SK-N-MC (cell line): ENCODE measurements around the gene ATP13A4.

Experiments
- EZH2 ChIP-seq: fragments of 200-600 bp; sonication (generic); IDR thresholded peaks from one replicate; pipeline ENCODE4 v1.6.1; 2017; ENCODE audit warnings: antibody characterized with exemption
- POLR2AphosphoS5 ChIP-seq: IDR thresholded peaks from 2 replicates; pipeline ENCODE4 v1.6.1; 2012; ENCODE audit warnings: mild to moderate bottlenecking, low read depth, low read length, borderline replicate concordance

- no peak for TF ChIP-seq EZH2
- no peak for TF ChIP-seq POLR2AphosphoS5
Observed at GRCh38 chr3:193593668-193594030, 39.0 kb upstream of the ATP13A4 start.
